GM12878 (cell line): Measurements from ENCODE around the gene TCEAL9. TPM values are rescaled to one million over a fixed set of nuclear protein-coding genes. Genes with fewer than 3 reads are reported as not detected.
A peak's percentile ranks its signal among the peaks of the same experiment; 100 is the strongest.

Experiments used
- ATAC-seq: fragments of 200-7000 bp; cut with Tn5 transposase; 3 replicates; pipeline ENCODE4 v1.9.1; 2020; ENCODE audit warnings: mild to moderate bottlenecking, moderate library complexity
- BruUV-seq: library from RNA; stranded (reverse); fragments of 400-500 nt; replicated peaks from 2 replicates; lab custom pipeline; 2021; lab: Mats Ljungman, UMichigan
- CTCF ChIA-PET: fragments of 300-600 bp; sonication (Branson Sonifier 250); formaldehyde crosslinking; extraction: SDS; loops from one replicate; lab custom pipeline; 2021; ENCODE audit warnings: inconsistent platforms; lab: Yijun Ruan, JAX
- POLR2A ChIA-PET: fragments of 350-600 bp; formaldehyde crosslinking; extraction: SDS; loops from one replicate; lab custom pipeline; 2021; ENCODE audit warnings: inconsistent platforms; lab: Charles Lee
- RAD21 ChIA-PET: fragments of 300-600 bp; sonication (Branson Sonifier 250); formaldehyde crosslinking; loops from one replicate; lab custom pipeline; 2023; ENCODE audit warnings: antibody characterized with exemption; ENCODE audit not compliant: unreplicated experiment; lab: Charles Lee
- SMC1A ChIA-PET: fragments of 300-600 bp; sonication (Branson Sonifier 250); formaldehyde crosslinking; loops from one replicate; lab custom pipeline; 2023; ENCODE audit not compliant: unreplicated experiment, uncharacterized antibody; lab: Charles Lee
- DNase-seq: peaks from one replicate; pipeline ENCODE4 v3.0.0-alpha.2; 2011; ENCODE audit warnings: low read depth, low spot score
- FAIRE-seq: peaks from 3 replicates; lab custom pipeline; 2011; peaks lifted over from hg19 to GRCh38; lab: Jason Lieb, UNC
- H2AFZ ChIP-seq: 2 replicates; pipeline ENCODE4 v1.6.0; 2011; ENCODE audit warnings: low read depth, low read length, control low read depth; ENCODE audit not compliant: control insufficient read depth
- H3K27ac ChIP-seq: 2 replicates; pipeline ENCODE4 v1.5.1; 2011; ENCODE audit warnings: control low read depth; ENCODE audit not compliant: control insufficient read depth, insufficient read depth
- H3K27me3 ChIP-seq, 2 experiments: replicated peaks in 1 of 2; 2 replicates each; pipeline versions ENCODE4 v1.6.0 to v1.6.1; 2011; ENCODE audit warnings: low read length in 1 of 2; ENCODE audit not compliant: control insufficient read depth in 2 of 2, insufficient read depth in 2 of 2
- H3K36me3 ChIP-seq, 2 experiments: 2 replicates each; pipeline ENCODE4 v1.5.1; 2011; ENCODE audit warnings: low read length in 1 of 2; ENCODE audit not compliant: control insufficient read depth in 2 of 2, insufficient read depth in 2 of 2
- H3K4me1 ChIP-seq: 2 replicates; pipeline ENCODE4 v1.6.1; 2011; ENCODE audit warnings: mild to moderate bottlenecking, low read length, moderate library complexity, mixed read lengths; ENCODE audit not compliant: control insufficient read depth, insufficient read depth
- H3K4me2 ChIP-seq: 2 replicates; pipeline ENCODE4 v1.6.0; 2011; ENCODE audit warnings: control low read depth; ENCODE audit not compliant: control insufficient read depth, insufficient read depth
- H3K4me3 ChIP-seq: fragments of 200-600 bp; sonication (generic); 2 replicates; pipeline ENCODE4 v1.5.1; 2016
- H3K79me2 ChIP-seq: 2 replicates; pipeline ENCODE4 v1.6.0; 2011; ENCODE audit warnings: low read length; ENCODE audit not compliant: control insufficient read depth, insufficient read depth
- H3K9ac ChIP-seq: 2 replicates; pipeline ENCODE4 v1.8.0; 2011; ENCODE audit warnings: low read length, control low read depth, mixed read lengths; ENCODE audit not compliant: control insufficient read depth, insufficient read depth
- H3K9me3 ChIP-seq: replicated peaks from 3 replicates; pipeline ENCODE4 v1.5.1; 2011; ENCODE audit warnings: mild to moderate bottlenecking, low read length; ENCODE audit not compliant: control insufficient read depth, insufficient read depth
- H4K20me1 ChIP-seq: 2 replicates; pipeline ENCODE4 v1.6.0; 2011; ENCODE audit not compliant: control insufficient read depth, insufficient read depth
- ATF3 ChIP-seq: IDR thresholded peaks from 2 replicates; pipeline ENCODE4 v1.6.1; 2011; ENCODE audit warnings: low read depth, mild to moderate bottlenecking, low read length, moderate library complexity, borderline replicate concordance; ENCODE audit errors: extremely low read depth
- ATF7 ChIP-seq: fragments of 450-650 bp; IDR thresholded peaks from 2 replicates; pipeline ENCODE4 v1.6.1; 2016; ENCODE audit warnings: low read depth, mild to moderate bottlenecking
- BHLHE40 ChIP-seq, 2 experiments: fragments of 450-650 bp in 1 of 2; IDR thresholded peaks; 2 replicates each; pipeline ENCODE4 v1.6.1; 2011 to 2017; ENCODE audit warnings: low read depth in 2 of 2, borderline replicate concordance in 1 of 2, improper control_type of control experiment in 1 of 2, low read length in 1 of 2, mild to moderate bottlenecking in 1 of 2
- CREB1 ChIP-seq: IDR thresholded peaks from 2 replicates; pipeline ENCODE4 v1.6.1; 2012; ENCODE audit warnings: low read depth, mild to moderate bottlenecking, inconsistent platforms
- CREM ChIP-seq: IDR thresholded peaks from 2 replicates; pipeline ENCODE4 v1.6.1; 2014; ENCODE audit warnings: antibody characterized with exemption, low read depth
- E2F4 ChIP-seq: IDR thresholded peaks from 2 replicates; pipeline ENCODE4 v1.6.1; 2012; ENCODE audit warnings: low read depth, low read length, improper control_type of control experiment
- EGR1 ChIP-seq, 2 experiments: IDR thresholded peaks; 1 replicate in 1 of 2; 2 replicates in 1 of 2; pipeline ENCODE4 v1.6.1; 2011 to 2012; ENCODE audit warnings: low read depth in 2 of 2, low read length in 2 of 2, borderline replicate concordance in 1 of 2, mild to moderate bottlenecking in 1 of 2, moderate library complexity in 1 of 2
- MEF2A ChIP-seq: IDR thresholded peaks from 2 replicates; pipeline ENCODE4 v1.6.1; 2011; ENCODE audit warnings: low read depth, mild to moderate bottlenecking, low read length, moderate library complexity; ENCODE audit not compliant: insufficient read depth
- MXI1 ChIP-seq: fragments of 150-350 bp; IDR thresholded peaks from 2 replicates; pipeline ENCODE4 v1.6.1; 2011; ENCODE audit warnings: low read depth, mild to moderate bottlenecking, inconsistent platforms, low read length, improper control_type of control experiment
- POLR2A ChIP-seq: IDR thresholded peaks from 2 replicates; pipeline ENCODE4 v1.6.1; 2011; ENCODE audit warnings: low read depth, mild to moderate bottlenecking, low read length
- POLR2AphosphoS2 ChIP-seq: IDR thresholded peaks from 2 replicates; pipeline ENCODE4 v1.6.1; 2011; ENCODE audit warnings: low read depth, mild to moderate bottlenecking, low read length, improper control_type of control experiment, moderate library complexity
- RAD51 ChIP-seq: fragments of 450-650 bp; IDR thresholded peaks from 2 replicates; pipeline ENCODE4 v1.6.1; 2016; ENCODE audit warnings: moderate library complexity, mild to moderate bottlenecking, inconsistent platforms
- SMAD5 ChIP-seq: IDR thresholded peaks from 2 replicates; pipeline ENCODE4 v1.6.1; 2016; ENCODE audit warnings: antibody characterized with exemption, low read depth
- SMARCA5 ChIP-seq: fragments of 450-650 bp; IDR thresholded peaks from 2 replicates; pipeline ENCODE4 v1.6.1; 2017; ENCODE audit warnings: mild to moderate bottlenecking
- SPI1 ChIP-seq: IDR thresholded peaks from 2 replicates; pipeline ENCODE4 v1.6.1; 2011; ENCODE audit warnings: low read depth, mild to moderate bottlenecking, low read length, moderate library complexity, borderline replicate concordance; ENCODE audit not compliant: insufficient read depth
- TBL1XR1 ChIP-seq: IDR thresholded peaks from 2 replicates; pipeline ENCODE4 v1.6.1; 2012; ENCODE audit warnings: low read depth, low read length, improper control_type of control experiment
- USF1 ChIP-seq: IDR thresholded peaks from 2 replicates; pipeline ENCODE4 v1.6.1; 2011; ENCODE audit warnings: borderline replicate concordance, low read depth, mild to moderate bottlenecking, moderate library complexity, mixed read lengths, low read length; ENCODE audit not compliant: insufficient read depth; ENCODE audit errors: extremely low read length
- WGBS: methylation state at CpG from one replicate; pipeline ENCODE4 v1.1.6; 2016; ENCODE audit warnings: low lambda C conversion rate; ENCODE audit not compliant: insufficient replicate concordance, insufficient coverage; ENCODE audit errors: missing lambda C conversion rate; 5-methylcytosine and 5-hydroxymethylcytosine counted together
- in situ Hi-C: fragments of 300-500 bp; cut with MboI; formaldehyde crosslinking; loops from 9 replicates; pipeline ENCODE4 v1.14.3; 2018; ENCODE audit warnings: mixed read lengths
- intact Hi-C: fragments of 100-400 bp; cut with micrococcal nuclease; formaldehyde crosslinking; loops from one replicate; pipeline ENCODE4 v1.14.2; 2022; ENCODE audit not compliant: unreplicated experiment
- polyA plus RNA-seq, 11 experiments: library from polyadenylated mRNA; depleted of rRNA in 4 of 11; unstranded in 6 of 11; stranded (reverse) in 5 of 11; fragments of >200 nt; fragmentation: Nextera tagmentation in 4 of 11; fragmentation: Illumina TruSeq in 1 of 11; extraction: Ambion mirVana in 4 of 11; extraction: Trizol in 1 of 11; gene quantifications; 1 replicate in 1 of 11; 2 replicates in 10 of 11; pipeline versions ENCODE4 v1.2.1 to v1.2.3, GENCODE V29; 2011 to 2016; ENCODE audit warnings: inconsistent platforms in 2 of 11, missing spikeins in 2 of 11, low read depth in 1 of 11
- total RNA-seq, 4 experiments: library from RNA; depleted of rRNA in 3 of 4; stranded (reverse); fragments of >200 nt in 3 of 4; fragmentation: Illumina TruSeq in 1 of 4; extraction: Trizol in 1 of 4; gene quantifications; 2 replicates each; pipeline versions ENCODE4 v1.2.1 to v1.2.3, GENCODE V29; 2013 to 2021

The TCEAL9 gene
- total and polyA plus RNA-seq, 10 of the 15 experiments (the other 5 are each of a cell fraction or from before 2014, with no cell fraction given): 0.39 to 2.5 (median 0.90) TPM

GRCh38 chrX:103310555-103311398 is 45.5 kb upstream of the TCEAL9 start, which contains the start of gene BEX2:
TSS of gene BEX2 (minus strand) at chrX:103310990. CDS start at chrX:103309976, 1,014 bp downstream.
- Histone ChIP-seq H2AFZ (peak within 1 kb of the TSS; percentile 61), H3K27me3 (no peaks in the 10 kb centered on the region), H3K36me3 (no peaks in the 10 kb centered on the region), H3K79me2 (no peaks in the 10 kb centered on the region), H3K4me1 (no peaks in the 10 kb centered on the region), H3K27ac (no peak within 1 kb of the TSS), H4K20me1 (no peaks in the 10 kb centered on the region), H3K4me2 (peak within 1 kb of the TSS; percentile 59), H3K4me3 (peak within 1 kb of the TSS; percentile 50; the same call in 1 of the 2 replicates), H3K9me3 (no peaks in the 10 kb centered on the region), H3K9ac (no peak within 1 kb of the TSS)
- 16% methylated on average over 33 of the region's 52 CpGs for WGBS
- DNase-seq (no peak), ATAC-seq (peak; percentile 94), FAIRE-seq (no peak)
- intact Hi-C loops: no loop called here
- POLR2A ChIA-PET: no interaction called here
- no TSS peak for BruUV-seq
- peak; percentile 62; the same call in 1 of the 2 replicates for TF ChIP-seq RAD51
- no peak for TF ChIP-seq SMAD5
- TF ChIP-seq CREB1: peak; percentile 67; the same call in 1 of the 2 replicates
- no peak for TF ChIP-seq ATF7
- TF ChIP-seq SPI1: no peak
- peak; percentile 74 for TF ChIP-seq POLR2A
- TF ChIP-seq SMARCA5: no peak
- TF ChIP-seq MXI1: no peak
- no peak for TF ChIP-seq TBL1XR1
- TF ChIP-seq MEF2A: no peak
- TF ChIP-seq POLR2AphosphoS2: no peak
- peak; percentile 51; the same call in 1 of the 2 replicates for TF ChIP-seq CREM
- TF ChIP-seq ATF3: 0 out of 2 replicates have a peak, but pooled peaks have one; percentile 6
- peak in 1 of 2 experiments; percentile 37; a peak in 1 of 3 replicates for TF ChIP-seq EGR1 (IDR thresholded peaks at IDR 0.05; ENCODE audit: borderline replicate concordance in 1 of 2, low read depth in 2 of 2, low read length in 2 of 2)
- peak; percentile 83 for TF ChIP-seq USF1
- no peak for TF ChIP-seq E2F4
- TF ChIP-seq BHLHE40 (IDR thresholded peaks at IDR 0.05; ENCODE audit: borderline replicate concordance in 1 of 2, low read depth in 2 of 2, low read length in 1 of 2): peak; percentile 44 to 56; a peak in 2 of 4 replicates
- SMC1A ChIA-PET: no interaction called here
- in situ Hi-C loops: no loop called here
- RAD21 ChIA-PET: no interaction called here
- CTCF ChIA-PET: interaction anchor here (0.7 kb wide), 1 partner anchor 508 kb away, joined by 4 read pairs; no protein-coding TSS in a partner anchor
